Tibial artery (tissue), 4 donors: ENCODE measurements around the gene ZBTB2.
"Not testable (repeated sequence)": the region's sequence is repeated elsewhere in the genome, so short reads cannot be mapped to it uniquely, and the experiment has no call there.

Experiments
- DNase-seq, 2 donors: peaks; one replicate each; pipeline ENCODE4 v3.0.0-alpha.2; 2019
- H3K27ac ChIP-seq, 2 donors: fragments of 200-600 bp; sonication (generic) in 1 of 2; 1 replicate in 1 of 2; 2 replicates in 1 of 2; pipeline ENCODE4 v1.5.1; 2018 to 2019; ENCODE audit warnings: mild to moderate bottlenecking in 1 of 2
- H3K27me3 ChIP-seq, 2 donors: fragments of 200-600 bp; sonication (generic) in 1 of 2; one replicate each; pipeline versions ENCODE4 v1.5.1 to v1.6.0; 2016 to 2019
- H3K36me3 ChIP-seq, 3 donors: fragments of 200-600 bp; sonication (generic) in 2 of 3; one replicate each; pipeline ENCODE4 v1.5.1; 2016 to 2019; ENCODE audit warnings: mild to moderate bottlenecking in 2 of 3
- H3K4me1 ChIP-seq, 4 donors: fragments of 200-600 bp; sonication (generic) in 2 of 4; 1 replicate in 3 of 4; 2 replicates in 1 of 4; pipeline ENCODE4 v1.5.1; 2016 to 2019
- H3K4me3 ChIP-seq, 2 donors: fragments of 200-600 bp; sonication (generic) in 1 of 2; 1 replicate in 1 of 2; 2 replicates in 1 of 2; pipeline ENCODE4 v1.5.1; 2018 to 2019; ENCODE audit warnings: mild to moderate bottlenecking in 2 of 2
- H3K9me3 ChIP-seq, 3 donors: fragments of 200-600 bp; sonication (generic) in 1 of 3; one replicate each; pipeline ENCODE4 v1.5.1; 2016 to 2019
- CTCF ChIP-seq, 2 experiments: fragments of 200-600 bp in 1 of 2; fragments of 450-650 bp in 1 of 2; IDR thresholded peaks; one replicate each; pipeline ENCODE4 v1.5.1; 2017 to 2019; ENCODE audit warnings: antibody characterized with exemption in 2 of 2, mild to moderate bottlenecking in 1 of 2, moderate library complexity in 1 of 2
- intact Hi-C: fragments of 100-400 bp; cut with DNase I; formaldehyde crosslinking; loops from one replicate; pipeline ENCODE4 v1.15.0; 2023; ENCODE audit warnings: low total_unique reads

ZBTB2 gene

GRCh38 chr6:151322570-151322969 lies 68.8 kb downstream of the ZBTB2 start:
- H3K27ac ChIP-seq = no peak overlapping the region
- DNase-seq = no peak
- no peak for TF ChIP-seq CTCF (IDR thresholded peaks at IDR 0.05)
- no peaks in the 10 kb centered on the region for H3K9me3 ChIP-seq
- no peak overlapping the region for H3K4me3 ChIP-seq
- peaks cover 5 to 24% (median 18%) of the 10 kb centered on the region in 4 donors for H3K4me1 ChIP-seq
- intact Hi-C loops = loop anchor here (10.0 kb wide), 1 partner anchor 78 kb away; no protein-coding TSS in a partner anchor
- H3K36me3 ChIP-seq = no peaks in the 10 kb centered on the region
- H3K27me3 ChIP-seq = no peaks in the 10 kb centered on the region

- Histone ChIP-seq H3K27me3 (no peaks in the 10 kb centered on the region), H3K36me3 (no peaks in the 10 kb centered on the region), H3K27ac (no peak overlapping the region), H3K4me1 (peaks cover 5 to 31% (median 18%) of the 10 kb centered on the region in 4 donors), H3K9me3 (no peaks in the 10 kb centered on the region), H3K4me3 (no peak overlapping the region)
- DNase-seq = no peak
- intact Hi-C loops = loop anchor here (10.0 kb wide), 1 partner anchor 77 kb away; no protein-coding TSS in a partner anchor
- no peak for TF ChIP-seq CTCF (IDR thresholded peaks at IDR 0.05)
Observed at GRCh38 chr6:151321438-151321837, 69.9 kb downstream of the ZBTB2 start.

- H3K36me3 ChIP-seq = no peaks in the 10 kb centered on the region
- TF ChIP-seq CTCF (IDR thresholded peaks at IDR 0.05) = no peak
- DNase-seq = no peak
- H3K9me3 ChIP-seq = no peaks in the 10 kb centered on the region
- H3K27ac ChIP-seq = no peak overlapping the region
- H3K4me3 ChIP-seq = no peak overlapping the region
- H3K27me3 ChIP-seq = no peaks in the 10 kb centered on the region
- H3K4me1 ChIP-seq = peaks cover 5 to 28% (median 14%) of the 10 kb centered on the region in 4 donors
- intact Hi-C loops = loop anchor here (10.0 kb wide), 1 partner anchor 75 kb away; no protein-coding TSS in a partner anchor
Observed at GRCh38 chr6:151320140-151320539, 71.2 kb downstream of the ZBTB2 start.

- Histone ChIP-seq H3K4me3 (no peak overlapping the region), H3K27ac (peak overlapping the region in 1 of 2 donors; percentile 27), H3K9me3 (no peaks in the 10 kb centered on the region), H3K36me3 (no peaks in the 10 kb centered on the region), H3K27me3 (no peaks in the 10 kb centered on the region), H3K4me1 (peaks cover 0 to 12% (median 0%) of the 10 kb centered on the region in 4 donors)
- no peak for DNase-seq
- no peak for TF ChIP-seq CTCF (IDR thresholded peaks at IDR 0.05)
- intact Hi-C loops = no loop called here
Observed at GRCh38 chr6:151317995-151318365, 73.4 kb downstream of the ZBTB2 start.

- Histone ChIP-seq H3K9me3 (no peaks in the 10 kb centered on the region), H3K27ac (peak overlapping the region in 1 of 2 donors; percentile 27), H3K4me1 (peaks cover 0 to 12% (median 0%) of the 10 kb centered on the region in 4 donors), H3K36me3 (no peaks in the 10 kb centered on the region), H3K4me3 (no peak overlapping the region), H3K27me3 (no peaks in the 10 kb centered on the region)
- intact Hi-C loops = no loop called here
- TF ChIP-seq CTCF (IDR thresholded peaks at IDR 0.05) = no peak
- DNase-seq = no peak
Observed at GRCh38 chr6:151317103-151317994, 74.0 kb downstream of the ZBTB2 start.

GRCh38 chr6:151315661-151316060 lies 75.7 kb downstream of the ZBTB2 start:
- DNase-seq, intact Hi-C loops, H3K36me3 ChIP-seq, H3K4me3 ChIP-seq, H3K27me3 ChIP-seq, H3K27ac ChIP-seq, H3K9me3 ChIP-seq: not testable (repeated sequence)
- H3K4me1 ChIP-seq = peaks cover 0 to 12% (median 0%) of the 10 kb centered on the region in 4 donors
